Gastroesophageal sphincter (tissue), 4 donors: ENCODE measurements around the gene OR5K4. TPM values are rescaled to one million over a fixed set of nuclear protein-coding genes. Genes with fewer than 3 reads are reported as not detected.

Experiments
- ATAC-seq: fragments of 150-250 bp; one replicate; pipeline ENCODE4 v1.9.1; 2016; ENCODE audit warnings: mild to moderate bottlenecking, moderate library complexity
- H3K27ac ChIP-seq, 4 donors: fragments of 200-600 bp; sonication (generic) in 3 of 4; 1 replicate in 3 of 4; 2 replicates in 1 of 4; pipeline ENCODE4 v1.5.1; 2016 to 2019
- H3K27me3 ChIP-seq: fragments of 200-600 bp; sonication (generic); one replicate; pipeline ENCODE4 v1.5.1; 2019
- H3K36me3 ChIP-seq, 2 donors: fragments of 200-600 bp; sonication (generic); one replicate each; pipeline ENCODE4 v1.5.1; 2019; ENCODE audit warnings: control low read depth in 1 of 2
- H3K4me1 ChIP-seq, 3 donors: fragments of 200-600 bp; sonication (generic); 1 replicate in 2 of 3; 2 replicates in 1 of 3; pipeline ENCODE4 v1.5.1; 2016 to 2019; ENCODE audit warnings: control low read depth in 2 of 3
- H3K4me3 ChIP-seq, 2 donors: fragments of 200-600 bp; sonication (generic); one replicate each; pipeline ENCODE4 v1.5.1; 2019; ENCODE audit warnings: mild to moderate bottlenecking in 1 of 2, moderate library complexity in 1 of 2
- H3K9me3 ChIP-seq, 3 donors: fragments of 200-600 bp; sonication (generic); one replicate each; pipeline ENCODE4 v1.5.1; 2017 to 2019; ENCODE audit warnings: control low read depth in 2 of 3
- CTCF ChIP-seq, 4 experiments: fragments of 200-600 bp in 2 of 4; fragments of 450-650 bp in 2 of 4; sonication (generic) in 1 of 4; IDR thresholded peaks; one replicate each; pipeline ENCODE4 v1.5.1; 2017 to 2019; ENCODE audit warnings: antibody characterized with exemption in 4 of 4, mild to moderate bottlenecking in 2 of 4, moderate library complexity in 2 of 4
- EP300 ChIP-seq: sonication (generic); formaldehyde crosslinking; IDR thresholded peaks from one replicate; pipeline ENCODE4 v1.6.1; 2017; ENCODE audit warnings: antibody characterized with exemption, mild to moderate bottlenecking
- POLR2A ChIP-seq, 2 donors: fragments of 450-650 bp; IDR thresholded peaks; one replicate each; pipeline ENCODE4 v1.6.1; 2017; ENCODE audit warnings: antibody characterized with exemption in 2 of 2, mild to moderate bottlenecking in 2 of 2, moderate library complexity in 1 of 2
- POLR2AphosphoS5 ChIP-seq: sonication (generic); formaldehyde crosslinking; IDR thresholded peaks from one replicate; pipeline ENCODE4 v1.6.1; 2017; ENCODE audit warnings: antibody characterized with exemption
- WGBS, 2 donors: methylation state at CpG; one replicate each; pipeline ENCODE4 v1.1.5; 2018; ENCODE audit warnings: low coverage in 1 of 2; 5-methylcytosine and 5-hydroxymethylcytosine counted together
- total RNA-seq, 4 donors: library from RNA; depleted of rRNA; stranded (reverse); fragments of >200 nt; gene quantifications; one replicate each; pipeline ENCODE4 v1.1.0, GENCODE V29; 2016

Gene OR5K4
- total RNA-seq, 4 donors from 2014 or later, result not detected

DNA sequence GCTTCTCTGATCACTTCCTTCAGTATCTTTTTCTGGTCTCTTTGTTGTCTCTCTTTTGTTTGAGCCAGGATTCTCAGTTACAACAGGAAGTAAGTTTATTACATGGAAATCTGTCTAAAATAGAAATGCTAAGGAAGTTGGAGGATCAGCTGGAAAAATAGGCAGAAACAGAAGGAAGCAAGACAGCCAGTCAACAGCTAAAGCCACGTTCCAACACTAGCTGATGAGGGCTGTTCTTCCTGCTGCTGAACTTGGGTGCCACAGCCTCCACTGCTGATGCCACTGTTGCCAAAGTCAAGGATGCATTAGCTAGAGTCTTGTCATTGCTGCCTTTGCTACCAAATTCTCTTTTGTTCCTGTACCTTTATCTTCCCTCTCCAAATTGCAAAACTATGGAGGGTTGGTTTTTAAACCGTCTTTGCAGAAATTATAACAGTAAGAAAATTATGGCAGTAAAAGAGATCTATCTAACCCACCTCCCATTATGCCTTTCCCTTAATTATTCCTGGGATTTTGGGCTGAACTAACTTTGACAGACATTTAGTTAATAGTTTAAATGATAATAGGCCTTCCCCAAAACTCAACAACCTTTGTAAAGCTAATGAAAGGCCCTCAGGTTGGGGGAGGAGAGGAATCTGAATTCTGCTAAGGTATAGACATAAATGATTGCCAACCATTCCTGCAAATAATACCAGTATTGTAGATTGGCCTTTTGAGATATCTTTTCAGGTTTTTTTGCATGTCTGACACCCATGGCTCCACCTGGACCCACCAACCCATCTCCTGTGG is 27.4 kb upstream of the OR5K4 start:
- no peaks in the 10 kb centered on the region for H3K9me3 ChIP-seq
- no peak overlapping the region for H3K27ac ChIP-seq
- ATAC-seq, result no peak
- 20 to 58% methylated on average over 1 to 2 of the region's 2 CpGs for WGBS, 2 donors
- H3K4me3 ChIP-seq, result no peak overlapping the region
- no peak for TF ChIP-seq POLR2AphosphoS5
- TF ChIP-seq CTCF (IDR thresholded peaks at IDR 0.05), result no peak
- no peak for TF ChIP-seq EP300
- TF ChIP-seq POLR2A (IDR thresholded peaks at IDR 0.05), result no peak
- H3K36me3 ChIP-seq, result no peaks in the 10 kb centered on the region
- H3K4me1 ChIP-seq, result no peaks in the 10 kb centered on the region
- peaks cover 27% of the 10 kb centered on the region for H3K27me3 ChIP-seq

- Histone ChIP-seq H3K4me3 (no peak overlapping the region), H3K36me3 (no peaks in the 10 kb centered on the region), H3K4me1 (no peaks in the 10 kb centered on the region), H3K27ac (no peak overlapping the region), H3K27me3 (peaks cover 27% of the 10 kb centered on the region), H3K9me3 (no peaks in the 10 kb centered on the region)
- no peak for ATAC-seq
- TF ChIP-seq CTCF (IDR thresholded peaks at IDR 0.05) (no peak), POLR2AphosphoS5 (no peak), POLR2A (IDR thresholded peaks at IDR 0.05) (no peak), EP300 (no peak)
These were observed 26.7 kb upstream of the OR5K4 start for GRCh38 chr3:98326945-98327344.

GRCh38 chr3:98328933-98329332 is 24.7 kb upstream of the OR5K4 start:
- H3K4me1 ChIP-seq, result no peaks in the 10 kb centered on the region
- TF ChIP-seq POLR2AphosphoS5, result no peak
- TF ChIP-seq CTCF (IDR thresholded peaks at IDR 0.05), result no peak
- no peak for TF ChIP-seq POLR2A (IDR thresholded peaks at IDR 0.05)
- no peak for TF ChIP-seq EP300

GRCh38 chr3:98329392-98330124 is 24.1 kb upstream of the OR5K4 start:
- Histone ChIP-seq H3K36me3 (no peaks in the 10 kb centered on the region), H3K27me3 (peaks cover 27% of the 10 kb centered on the region), H3K9me3 (no peaks in the 10 kb centered on the region), H3K4me1 (no peaks in the 10 kb centered on the region), H3K27ac (no peak overlapping the region), H3K4me3 (no peak overlapping the region)
- TF ChIP-seq POLR2A (IDR thresholded peaks at IDR 0.05) (no peak), CTCF (IDR thresholded peaks at IDR 0.05) (peak; percentile 16 to 48 (median 38)), POLR2AphosphoS5 (no peak), EP300 (no peak)
- 0% methylated on average over 1 to 5 of the region's 6 CpGs for WGBS, 2 donors
- ATAC-seq, result peak; percentile 36

More at GRCh38 chr3:98328933-98329332, 24.7 kb upstream of the OR5K4 start:
- H3K36me3 ChIP-seq, result no peaks in the 10 kb centered on the region
- WGBS, 2 donors, result 92% methylated on average over 4 of the region's 5 CpGs; no CpG with 5 or more reads in 1 of the 2 donors
- peak; percentile 31 for ATAC-seq
- no peak overlapping the region for H3K27ac ChIP-seq
- H3K9me3 ChIP-seq, result no peaks in the 10 kb centered on the region
- peaks cover 27% of the 10 kb centered on the region for H3K27me3 ChIP-seq
- no peak overlapping the region for H3K4me3 ChIP-seq
